Suprapubic skin (tissue), 4 donors: Measurements from ENCODE around the gene SEC14L2.

ENCODE experiments used
- CTCF ChIP-seq, 2 donors: fragments of 200-600 bp in 1 of 2; fragments of 450-650 bp in 1 of 2; sonication (generic) in 1 of 2; IDR thresholded peaks; one replicate each; pipeline ENCODE4 v1.5.1; 2016 to 2019; ENCODE audit warnings: antibody characterized with exemption in 2 of 2, mild to moderate bottlenecking in 1 of 2, moderate library complexity in 1 of 2
- EP300 ChIP-seq: sonication (generic); formaldehyde crosslinking; IDR thresholded peaks from one replicate; pipeline ENCODE4 v1.6.1; 2017; ENCODE audit warnings: antibody characterized with exemption
- POLR2A ChIP-seq, 2 donors: fragments of 450-650 bp; IDR thresholded peaks; one replicate each; pipeline ENCODE4 v1.6.1; 2017; ENCODE audit warnings: antibody characterized with exemption in 2 of 2, mild to moderate bottlenecking in 2 of 2, moderate library complexity in 2 of 2
- POLR2AphosphoS5 ChIP-seq, 3 donors: sonication (generic); formaldehyde crosslinking; IDR thresholded peaks; one replicate each; pipeline ENCODE4 v1.6.1; 2017; ENCODE audit warnings: antibody characterized with exemption in 3 of 3

GRCh38 chr22:30400159-30400558, 3.3 kb downstream of the SEC14L2 start:
- TF ChIP-seq POLR2A (IDR thresholded peaks at IDR 0.05) (no peak), EP300 (no peak), CTCF (IDR thresholded peaks at IDR 0.05) (no peak), POLR2AphosphoS5 (IDR thresholded peaks at IDR 0.05) (no peak)
